ENCODE measurements around the gene GREB1.

GRCh38 chr2:11630855-11631254 is 97.0 kb downstream of the GREB1 start:
- TF ChIP-seq EP300 (conservative IDR thresholded peaks at IDR 0.05; ENCODE audit: poor library complexity, severe bottlenecking) (no peak), CTCF (IDR thresholded peaks at IDR 0.05; ENCODE audit: poor library complexity, severe bottlenecking) (no peak), SMC3 (conservative IDR thresholded peaks at IDR 0.05; ENCODE audit: poor library complexity) (no peak), EZH2 (IDR thresholded peaks at IDR 0.05; ENCODE audit: borderline replicate concordance, insufficient read depth, low read length, poor library complexity, severe bottlenecking) (no peak)

All from neural cell (in vitro differentiated cells).